HCT116 (cell line): Measurements from ENCODE around the gene PBX3. TPM values are rescaled to one million over a fixed set of nuclear protein-coding genes. Genes with fewer than 3 reads are reported as not detected.

Source experiments
- ATAC-seq: fragments of 200-7000 bp; cut with Tn5 transposase; 2 replicates; pipeline ENCODE4 v1.9.1; 2020; ENCODE audit warnings: mild to moderate bottlenecking, moderate library complexity
- BruUV-seq: library from RNA; stranded (reverse); fragments of 400-500 nt; replicated peaks from 2 replicates; lab custom pipeline; 2021; lab: Mats Ljungman, UMichigan
- CTCF ChIA-PET: fragments of 300-600 bp; sonication (Branson Sonifier 250); formaldehyde crosslinking; loops from one replicate; lab custom pipeline; 2021; ENCODE audit warnings: antibody characterized with exemption; lab: Charles Lee
- POLR2A ChIA-PET: fragments of 300-600, 350-600 bp; sonication (Branson Sonifier 250); formaldehyde crosslinking; loops from one replicate; lab custom pipeline; 2021; ENCODE audit warnings: antibody characterized with exemption; lab: Charles Lee
- RAD21 ChIA-PET, 2 experiments: fragments of 300-600 bp; sonication (Branson Sonifier 250); formaldehyde crosslinking; loops; one replicate each; lab custom pipeline; 2023; ENCODE audit warnings: low total read pairs in 2 of 2; ENCODE audit not compliant: uncharacterized antibody in 2 of 2, unreplicated experiment in 2 of 2, low non-redundant PET in 1 of 2; lab: Charles Lee
- DNase-seq: peaks from one replicate; pipeline ENCODE4 v3.0.0-alpha.2; 2010; ENCODE audit warnings: low read depth, low spot score
- H2AFZ ChIP-seq: fragments of 200-600 bp; shearing (Covaris generic), sonication (generic); 2 replicates; pipeline ENCODE4 v1.6.1; 2017; ENCODE audit warnings: low read depth, mixed run types, mixed read lengths, antibody characterized with exemption, low read length; ENCODE audit not compliant: poor library complexity, severe bottlenecking
- H3K27ac ChIP-seq: 2 replicates; pipeline ENCODE4 v1.5.1; 2012; ENCODE audit warnings: low read depth, low read length
- H3K27me3 ChIP-seq: fragments of 200-600 bp; sonication (generic); 2 replicates; pipeline ENCODE4 v1.6.1; 2016; ENCODE audit warnings: mixed run types, low read length, mixed read lengths; ENCODE audit not compliant: insufficient read depth
- H3K36me3 ChIP-seq, 2 experiments: fragments of 200-500 bp in 1 of 2; fragments of 200-600 bp in 1 of 2; sonication (Bioruptor generic) in 1 of 2; sonication (generic) in 1 of 2; 2 replicates each; pipeline versions ENCODE4 v1.5.1 to v1.6.1; 2014 to 2016; ENCODE audit warnings: low read length in 2 of 2, inconsistent platforms in 1 of 2, mixed read lengths in 1 of 2, mixed run types in 1 of 2; ENCODE audit not compliant: insufficient read depth in 2 of 2, control insufficient read depth in 1 of 2
- H3K4me1 ChIP-seq, 2 experiments: fragments of 200-600 bp in 1 of 2; sonication (generic) in 1 of 2; 2 replicates each; pipeline versions ENCODE4 v1.5.1 to v1.6.1; 2012 to 2017; ENCODE audit warnings: low read length in 2 of 2, inconsistent platforms in 1 of 2, mild to moderate bottlenecking in 1 of 2, mixed read lengths in 1 of 2, mixed run types in 1 of 2, moderate library complexity in 1 of 2; ENCODE audit not compliant: insufficient read depth in 2 of 2, control insufficient read depth in 1 of 2
- H3K4me2 ChIP-seq: fragments of 200-600 bp; sonication (generic); 2 replicates; pipeline ENCODE4 v1.6.1; 2017; ENCODE audit warnings: mixed run types, low read length, mixed read lengths
- H3K4me3 ChIP-seq, 2 experiments: fragments of 200-600 bp in 1 of 2; sonication (generic) in 1 of 2; replicated peaks in 1 of 2; 2 replicates each; pipeline ENCODE4 v1.5.1; 2011 to 2016; ENCODE audit warnings: low read length in 2 of 2, control low read depth in 1 of 2, low read depth in 1 of 2, mild to moderate bottlenecking in 1 of 2, mixed read lengths in 1 of 2, mixed run types in 1 of 2
- H3K79me2 ChIP-seq: fragments of 200-600 bp; sonication (generic); 2 replicates; pipeline ENCODE4 v1.6.1; 2017; ENCODE audit warnings: mild to moderate bottlenecking, mixed run types, low read length, moderate library complexity, mixed read lengths; ENCODE audit not compliant: insufficient read depth
- H3K9ac ChIP-seq: fragments of 200-600 bp; sonication (generic); 2 replicates; pipeline ENCODE4 v1.6.1; 2016; ENCODE audit warnings: low read length, mixed read lengths
- H3K9me2 ChIP-seq: fragments of 200-600 bp; sonication (generic), shearing (Covaris generic); 2 replicates; pipeline ENCODE4 v1.6.1; 2017; ENCODE audit warnings: mixed run types, mild to moderate bottlenecking, moderate library complexity; ENCODE audit not compliant: insufficient read depth
- H3K9me3 ChIP-seq, 2 experiments: fragments of 200-500 bp in 1 of 2; fragments of 200-600 bp in 1 of 2; sonication (Bioruptor generic) in 1 of 2; sonication (generic) in 1 of 2; 2 replicates each; pipeline ENCODE4 v1.6.1; 2014 to 2017; ENCODE audit warnings: low read length in 2 of 2, mixed read lengths in 2 of 2, inconsistent platforms in 1 of 2, low read depth in 1 of 2, mild to moderate bottlenecking in 1 of 2, mixed run types in 1 of 2, moderate library complexity in 1 of 2; ENCODE audit not compliant: control insufficient read depth in 1 of 2, insufficient read depth in 1 of 2
- H4K20me1 ChIP-seq: fragments of 200-600 bp; sonication (generic), shearing (Covaris generic); 2 replicates; pipeline ENCODE4 v1.6.1; 2017; ENCODE audit warnings: mixed run types, mild to moderate bottlenecking, moderate library complexity; ENCODE audit not compliant: insufficient read depth
- CBX3 ChIP-seq: IDR thresholded peaks from 2 replicates; pipeline ENCODE4 v1.6.1; 2012; ENCODE audit warnings: low read depth
- EGR1 ChIP-seq: IDR thresholded peaks from 2 replicates; pipeline ENCODE4 v1.6.1; 2012; ENCODE audit warnings: low read depth
- EZH2 ChIP-seq: fragments of 200-600 bp; sonication (generic); IDR thresholded peaks from 2 replicates; pipeline ENCODE4 v1.6.1; 2017; ENCODE audit warnings: antibody characterized with exemption, mixed run types
- EZH2phosphoT487 ChIP-seq: fragments of 200-600 bp; IDR thresholded peaks from 2 replicates; pipeline ENCODE4 v1.6.1; 2018; ENCODE audit warnings: antibody characterized with exemption, borderline replicate concordance
- FOSL1 ChIP-seq: IDR thresholded peaks from 2 replicates; pipeline ENCODE4 v1.6.1; 2012; ENCODE audit warnings: low read depth
- ZFX ChIP-seq: fragments of 450-650 bp; IDR thresholded peaks from 2 replicates; pipeline ENCODE4 v1.6.1; 2017
- ZNF274 ChIP-seq: fragments of 200-500 bp; sonication (Bioruptor generic); IDR thresholded peaks from 2 replicates; pipeline ENCODE4 v1.6.1; 2014; ENCODE audit warnings: mild to moderate bottlenecking, low read depth, low read length, inconsistent platforms
- intact Hi-C: fragments of 100-400 bp; cut with micrococcal nuclease; formaldehyde crosslinking; loops from 2 replicates; pipeline ENCODE4 v1.10.0; 2022
- total RNA-seq: library from RNA; stranded (reverse); gene quantifications from one replicate; pipeline ENCODE4 v1.2.1, GENCODE V29; 2021; ENCODE audit not compliant: unreplicated experiment
- TF ChIP-seq, protein P1 (sequence below): IDR thresholded peaks from 2 replicates; pipeline ENCODE4 v1.6.1; 2012; ENCODE audit warnings: low read depth
- TF ChIP-seq, protein P2 (sequence below), 3 experiments: fragments of 200-600 bp in 1 of 3; sonication (generic) in 1 of 3; IDR thresholded peaks in 2 of 3; conservative IDR thresholded peaks in 1 of 3; 2 replicates each; pipeline ENCODE4 v1.5.1; 2012 to 2017; ENCODE audit warnings: low read depth in 2 of 3, low read length in 2 of 3, antibody characterized with exemption in 1 of 3, borderline replicate concordance in 1 of 3, control low read depth in 1 of 3, mild to moderate bottlenecking in 1 of 3, mixed read lengths in 1 of 3, mixed run types in 1 of 3, moderate library complexity in 1 of 3; ENCODE audit not compliant: insufficient read depth in 1 of 3

Gene PBX3
- total RNA-seq, 1 experiment from 2014 or later, result 13.5 TPM

DNA sequence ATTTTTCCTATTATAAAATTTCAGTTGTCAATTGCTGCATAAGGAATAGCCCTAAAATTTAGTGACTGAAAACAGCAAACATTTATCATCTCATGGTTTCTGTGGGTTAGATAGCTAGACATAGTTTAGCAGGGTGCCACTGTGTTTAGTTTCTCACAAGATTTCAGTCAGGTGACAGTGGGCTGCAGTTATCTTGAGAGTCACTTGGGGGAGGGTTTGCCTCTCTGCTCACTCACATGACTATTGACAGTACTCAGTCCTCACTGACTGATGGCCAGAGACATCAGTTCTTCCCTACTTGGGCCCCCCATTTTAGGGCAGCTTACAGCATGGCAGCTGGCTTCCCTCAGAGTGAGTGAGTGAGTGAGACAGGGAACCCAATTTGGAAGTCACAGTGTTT, 42.0 kb downstream of the PBX3 start:
- Histone ChIP-seq H4K20me1 (no peaks in the 10 kb centered on the region), H3K27me3 (no peaks in the 10 kb centered on the region), H3K79me2 (no peaks in the 10 kb centered on the region), H3K4me3 (no peak overlapping the region), H3K36me3 (no peaks in the 10 kb centered on the region), H3K4me1 (no peaks in the 10 kb centered on the region), H3K27ac (no peak overlapping the region), H2AFZ (no peak overlapping the region), H3K9me2 (no peaks in the 10 kb centered on the region), H3K9me3 (no peaks in the 10 kb centered on the region), H3K9ac (no peak overlapping the region), H3K4me2 (no peak overlapping the region)
- intact Hi-C loops, result no loop called here
- no peak for TF ChIP-seq ZNF274
- TF ChIP-seq, protein P1, sequence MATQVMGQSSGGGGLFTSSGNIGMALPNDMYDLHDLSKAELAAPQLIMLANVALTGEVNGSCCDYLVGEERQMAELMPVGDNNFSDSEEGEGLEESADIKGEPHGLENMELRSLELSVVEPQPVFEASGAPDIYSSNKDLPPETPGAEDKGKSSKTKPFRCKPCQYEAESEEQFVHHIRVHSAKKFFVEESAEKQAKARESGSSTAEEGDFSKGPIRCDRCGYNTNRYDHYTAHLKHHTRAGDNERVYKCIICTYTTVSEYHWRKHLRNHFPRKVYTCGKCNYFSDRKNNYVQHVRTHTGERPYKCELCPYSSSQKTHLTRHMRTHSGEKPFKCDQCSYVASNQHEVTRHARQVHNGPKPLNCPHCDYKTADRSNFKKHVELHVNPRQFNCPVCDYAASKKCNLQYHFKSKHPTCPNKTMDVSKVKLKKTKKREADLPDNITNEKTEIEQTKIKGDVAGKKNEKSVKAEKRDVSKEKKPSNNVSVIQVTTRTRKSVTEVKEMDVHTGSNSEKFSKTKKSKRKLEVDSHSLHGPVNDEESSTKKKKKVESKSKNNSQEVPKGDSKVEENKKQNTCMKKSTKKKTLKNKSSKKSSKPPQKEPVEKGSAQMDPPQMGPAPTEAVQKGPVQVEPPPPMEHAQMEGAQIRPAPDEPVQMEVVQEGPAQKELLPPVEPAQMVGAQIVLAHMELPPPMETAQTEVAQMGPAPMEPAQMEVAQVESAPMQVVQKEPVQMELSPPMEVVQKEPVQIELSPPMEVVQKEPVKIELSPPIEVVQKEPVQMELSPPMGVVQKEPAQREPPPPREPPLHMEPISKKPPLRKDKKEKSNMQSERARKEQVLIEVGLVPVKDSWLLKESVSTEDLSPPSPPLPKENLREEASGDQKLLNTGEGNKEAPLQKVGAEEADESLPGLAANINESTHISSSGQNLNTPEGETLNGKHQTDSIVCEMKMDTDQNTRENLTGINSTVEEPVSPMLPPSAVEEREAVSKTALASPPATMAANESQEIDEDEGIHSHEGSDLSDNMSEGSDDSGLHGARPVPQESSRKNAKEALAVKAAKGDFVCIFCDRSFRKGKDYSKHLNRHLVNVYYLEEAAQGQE, result no peak
- TF ChIP-seq EGR1, result no peak
- no peak for TF ChIP-seq ZFX
- TF ChIP-seq, protein P2, sequence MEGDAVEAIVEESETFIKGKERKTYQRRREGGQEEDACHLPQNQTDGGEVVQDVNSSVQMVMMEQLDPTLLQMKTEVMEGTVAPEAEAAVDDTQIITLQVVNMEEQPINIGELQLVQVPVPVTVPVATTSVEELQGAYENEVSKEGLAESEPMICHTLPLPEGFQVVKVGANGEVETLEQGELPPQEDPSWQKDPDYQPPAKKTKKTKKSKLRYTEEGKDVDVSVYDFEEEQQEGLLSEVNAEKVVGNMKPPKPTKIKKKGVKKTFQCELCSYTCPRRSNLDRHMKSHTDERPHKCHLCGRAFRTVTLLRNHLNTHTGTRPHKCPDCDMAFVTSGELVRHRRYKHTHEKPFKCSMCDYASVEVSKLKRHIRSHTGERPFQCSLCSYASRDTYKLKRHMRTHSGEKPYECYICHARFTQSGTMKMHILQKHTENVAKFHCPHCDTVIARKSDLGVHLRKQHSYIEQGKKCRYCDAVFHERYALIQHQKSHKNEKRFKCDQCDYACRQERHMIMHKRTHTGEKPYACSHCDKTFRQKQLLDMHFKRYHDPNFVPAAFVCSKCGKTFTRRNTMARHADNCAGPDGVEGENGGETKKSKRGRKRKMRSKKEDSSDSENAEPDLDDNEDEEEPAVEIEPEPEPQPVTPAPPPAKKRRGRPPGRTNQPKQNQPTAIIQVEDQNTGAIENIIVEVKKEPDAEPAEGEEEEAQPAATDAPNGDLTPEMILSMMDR (IDR thresholded peaks at IDR 0.05 in 2 of 3, conservative IDR thresholded peaks at IDR 0.05 in 1 of 3; ENCODE audit: borderline replicate concordance in 1 of 3, insufficient read depth in 1 of 3, low read depth in 2 of 3, low read length in 2 of 3), result no peak
- TF ChIP-seq FOSL1, result no peak
- no peak for TF ChIP-seq CBX3
- TF ChIP-seq EZH2, result no peak
- TF ChIP-seq EZH2phosphoT487, result no peak
- DNase-seq, result no peak
- RAD21 ChIA-PET, result no interaction called here
- CTCF ChIA-PET, result no interaction called here
- POLR2A ChIA-PET, result no interaction called here
- no TSS peak for BruUV-seq
- no peak for ATAC-seq
